GM19239 (cell line): ENCODE data around the gene SH3BGRL3.
"Not testable (repeated sequence)": the region's sequence is repeated elsewhere in the genome, so short reads cannot be mapped to it uniquely, and the experiment has no call there.

Source experiments
- DNase-seq: peaks from one replicate; pipeline ENCODE4 v3.0.0; 2011; ENCODE audit warnings: low spot score; ENCODE audit not compliant: insufficient read length
- FAIRE-seq: peaks from 2 replicates; lab custom pipeline; 2011; peaks lifted over from hg19 to GRCh38; lab: Jason Lieb, UNC

SH3BGRL3 gene

GRCh38 chr1:26307966-26308899 is 28.3 kb downstream of the SH3BGRL3 start:
- FAIRE-seq = not testable (repeated sequence)

GRCh38 chr1:26314501-26314900 is 34.6 kb downstream of the SH3BGRL3 start:
- DNase-seq (no peak), FAIRE-seq (peak; percentile 65)

More at GRCh38 chr1:26307966-26308899, 28.3 kb downstream of the SH3BGRL3 start:
- DNase-seq = not testable (repeated sequence)

DNA sequence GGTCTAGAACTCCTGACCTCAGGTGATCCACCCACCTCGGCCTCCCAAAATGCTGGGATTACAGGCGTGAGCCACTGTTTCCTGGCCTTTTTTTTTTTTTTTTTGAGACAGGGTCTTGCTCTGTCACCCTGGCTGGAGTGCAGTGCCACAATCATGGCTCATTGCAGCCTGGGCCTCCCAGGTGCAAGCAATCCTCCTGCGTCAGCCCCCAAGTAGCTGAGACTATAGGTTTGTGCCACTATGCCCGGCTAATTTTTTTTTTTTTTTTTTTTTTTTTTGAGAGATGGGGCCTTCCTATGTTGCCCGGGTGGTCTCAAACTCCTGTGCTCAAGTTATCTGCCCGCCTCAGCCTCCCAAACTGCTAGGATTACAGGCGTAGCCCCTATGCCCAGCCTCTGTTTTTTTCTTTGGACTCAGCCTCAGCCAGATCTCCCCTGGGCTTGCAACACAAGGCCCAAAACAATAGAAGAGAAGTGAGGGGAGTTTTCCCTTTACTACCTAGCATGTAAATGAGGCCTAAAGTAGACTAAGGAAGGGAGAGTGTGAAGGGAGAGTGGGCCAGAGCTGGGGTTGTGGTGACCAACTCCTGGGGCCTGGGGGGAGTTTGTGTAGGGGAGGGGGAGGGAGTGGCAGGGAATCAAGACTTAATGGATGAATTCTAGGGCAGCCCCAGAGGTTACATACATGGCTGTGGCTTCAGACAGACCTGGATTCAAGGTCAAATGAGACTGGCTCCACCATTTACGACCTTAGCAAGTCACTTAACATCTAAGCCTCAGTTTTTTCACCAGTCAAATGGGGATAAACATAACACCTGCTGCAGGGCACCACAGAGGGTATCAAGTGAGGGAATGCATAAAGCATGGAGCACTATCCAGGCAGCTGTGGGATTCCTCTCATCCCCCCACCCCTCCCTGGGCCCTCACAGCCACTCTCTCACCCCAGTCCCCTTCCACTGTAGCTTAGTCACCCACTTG is 36.3 kb downstream of the SH3BGRL3 start:
- DNase-seq (no peak), FAIRE-seq (peak; percentile 81)

DNA sequence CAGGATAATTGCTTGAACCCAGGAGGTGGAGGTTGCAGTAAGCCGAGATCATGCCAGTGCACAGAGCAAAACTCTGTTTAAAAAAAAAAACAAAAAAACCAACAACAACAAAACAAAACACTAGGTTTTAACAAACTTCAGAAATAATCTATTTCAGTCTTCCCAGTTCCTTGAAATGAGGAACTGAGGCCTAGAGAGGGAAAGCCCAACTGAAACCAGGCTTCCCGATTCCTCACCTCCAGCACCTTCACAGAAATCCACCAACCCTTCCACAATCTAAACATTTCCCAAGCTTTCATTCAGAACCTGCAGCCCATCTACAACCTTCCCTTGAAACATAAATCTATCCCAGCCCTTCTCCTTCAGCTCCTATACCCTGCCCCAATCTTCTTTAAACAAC is 37.3 kb downstream of the SH3BGRL3 start:
- FAIRE-seq = no peak
- DNase-seq = no peak

- peak; percentile 56 for DNase-seq
- peak; percentile 100 for FAIRE-seq
Measured at GRCh38 chr1:26317612-26318337, 37.9 kb downstream of the SH3BGRL3 start, which contains the start of gene CD52. Gene CD52 (plus strand): TSS chr1:26317958. CDS start chr1:26318018, 60 bp downstream.

- FAIRE-seq (peak; percentile 93), DNase-seq (no peak)
Measured at GRCh38 chr1:26318338-26319064, 38.6 kb downstream of the SH3BGRL3 start.

- peak; percentile 14 for FAIRE-seq
Measured at GRCh38 chr1:26320896-26321295, 41.0 kb downstream of the SH3BGRL3 start.

DNA sequence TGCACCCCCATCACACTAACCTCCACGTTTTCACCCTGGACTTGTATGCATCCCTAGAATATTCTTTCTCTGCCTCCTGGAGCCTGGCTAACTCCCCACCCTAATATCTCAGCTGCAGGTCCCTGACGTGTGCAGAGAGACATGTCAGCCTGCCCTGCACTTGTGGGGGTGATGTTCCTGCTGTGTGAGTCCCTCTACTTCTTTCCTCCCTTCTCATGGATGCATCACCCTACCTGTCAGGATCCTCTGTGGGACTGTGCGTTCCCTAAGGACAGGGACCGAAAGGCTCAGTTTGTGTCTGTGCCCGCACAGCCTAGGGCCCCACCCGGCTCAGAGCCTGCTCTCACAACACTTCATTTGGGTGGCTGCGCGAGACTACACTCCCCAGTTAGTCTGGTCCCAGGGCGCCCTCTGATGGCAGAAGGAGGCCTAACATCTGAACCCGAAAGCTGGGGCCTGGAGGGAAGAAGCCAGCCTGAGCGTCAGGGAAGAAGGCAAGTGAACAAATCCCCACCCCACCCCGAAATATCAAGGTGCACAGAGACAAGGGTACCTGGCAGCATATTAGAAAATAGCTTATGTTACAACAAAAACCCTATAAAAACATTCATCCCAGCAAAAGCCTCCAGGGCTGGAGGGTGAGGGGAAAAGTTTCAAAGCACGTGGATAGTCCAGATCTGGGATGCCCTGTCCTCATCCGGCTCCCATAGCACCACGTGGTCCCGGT is 41.6 kb downstream of the SH3BGRL3 start:
- FAIRE-seq (peak; percentile 96), DNase-seq (peak; percentile 91)

More at GRCh38 chr1:26320896-26321295, 41.0 kb downstream of the SH3BGRL3 start:
- DNase-seq = no peak

DNA sequence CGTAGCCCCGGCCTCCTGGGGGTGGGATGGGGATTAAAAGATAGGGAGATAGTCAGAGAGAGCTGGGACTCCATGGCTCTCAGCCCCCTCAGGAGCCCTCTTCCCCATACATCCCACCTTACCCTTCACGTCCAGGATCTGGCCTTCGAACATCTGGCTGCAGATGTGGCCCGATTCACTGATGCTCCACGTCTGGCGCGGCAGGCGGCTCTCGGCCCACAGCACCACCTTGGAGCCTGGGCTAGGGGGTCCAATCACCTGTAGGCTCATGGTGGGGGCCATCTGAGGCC is 42.1 kb downstream of the SH3BGRL3 start:
- no peak for DNase-seq
- FAIRE-seq = no peak

DNA sequence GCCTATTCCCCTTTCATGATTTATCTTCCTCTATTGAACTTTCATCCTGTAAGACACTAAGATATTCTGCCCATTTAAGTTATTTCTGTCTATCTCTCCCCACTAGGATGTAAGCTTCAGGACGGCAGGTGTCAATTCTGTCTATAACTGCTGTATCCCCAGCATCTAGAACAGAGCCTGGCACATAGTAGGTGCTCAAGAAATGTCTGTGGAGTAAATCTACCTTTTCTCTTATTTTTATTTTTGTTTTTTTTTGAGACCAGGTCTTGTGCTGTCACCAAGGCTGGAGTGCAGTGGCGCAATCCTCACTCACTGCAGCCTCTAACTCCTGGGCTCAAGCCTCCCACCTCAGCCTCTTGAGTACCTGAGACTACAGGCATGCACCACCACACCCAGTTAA is 43.5 kb downstream of the SH3BGRL3 start:
- DNase-seq (no peak), FAIRE-seq (no peak)

GRCh38 chr1:26324550-26324949 is 44.7 kb downstream of the SH3BGRL3 start:
- FAIRE-seq = no peak

GRCh38 chr1:26327956-26328362 is 48.1 kb downstream of the SH3BGRL3 start:
- no peak for FAIRE-seq
- no peak for DNase-seq

More at GRCh38 chr1:26324550-26324949, 44.7 kb downstream of the SH3BGRL3 start:
- DNase-seq = no peak

DNA sequence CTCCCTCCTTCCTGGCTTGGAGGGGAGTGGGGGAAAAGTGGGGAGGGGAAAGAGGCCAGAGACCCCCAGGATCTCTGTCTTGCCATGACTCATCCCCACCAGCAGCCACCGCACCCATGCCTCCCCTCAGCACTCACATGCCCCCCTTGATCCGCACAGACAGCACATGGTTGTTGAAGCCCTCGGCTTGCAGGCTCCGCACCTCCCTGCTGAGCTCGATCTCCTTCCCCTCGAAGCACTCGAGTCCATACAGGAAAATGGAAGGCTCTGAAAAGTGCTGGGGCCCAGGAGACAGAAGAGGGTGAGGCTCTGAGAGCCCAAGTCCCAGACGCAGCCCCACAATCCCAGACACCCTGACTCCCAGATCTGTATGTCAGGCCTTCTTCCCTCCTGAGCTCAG is 48.7 kb downstream of the SH3BGRL3 start:
- DNase-seq = no peak

DNA sequence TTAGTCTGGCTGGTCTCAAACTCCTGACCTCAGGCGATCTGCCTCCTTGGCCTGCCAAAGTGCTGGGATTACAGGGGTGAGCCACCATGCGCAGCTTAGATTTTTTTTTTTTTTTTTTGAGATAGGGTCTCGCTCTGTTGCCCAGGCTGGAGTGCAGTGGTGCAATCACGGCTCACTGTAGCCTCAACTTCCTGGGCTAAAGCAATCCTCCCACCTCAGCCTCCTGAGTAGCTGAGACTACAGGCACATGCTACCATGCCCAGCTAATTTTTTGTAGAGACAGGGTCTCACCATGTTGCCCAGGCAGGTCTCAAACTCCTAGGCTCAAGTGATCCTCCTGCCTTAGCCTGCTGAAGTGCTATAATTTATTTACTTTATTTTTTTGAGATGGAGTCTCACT is 49.5 kb downstream of the SH3BGRL3 start:
- not testable (repeated sequence) for DNase-seq, FAIRE-seq

More for the DNA sequence above, 48.7 kb downstream of the SH3BGRL3 start:
- no peak for FAIRE-seq

DNA sequence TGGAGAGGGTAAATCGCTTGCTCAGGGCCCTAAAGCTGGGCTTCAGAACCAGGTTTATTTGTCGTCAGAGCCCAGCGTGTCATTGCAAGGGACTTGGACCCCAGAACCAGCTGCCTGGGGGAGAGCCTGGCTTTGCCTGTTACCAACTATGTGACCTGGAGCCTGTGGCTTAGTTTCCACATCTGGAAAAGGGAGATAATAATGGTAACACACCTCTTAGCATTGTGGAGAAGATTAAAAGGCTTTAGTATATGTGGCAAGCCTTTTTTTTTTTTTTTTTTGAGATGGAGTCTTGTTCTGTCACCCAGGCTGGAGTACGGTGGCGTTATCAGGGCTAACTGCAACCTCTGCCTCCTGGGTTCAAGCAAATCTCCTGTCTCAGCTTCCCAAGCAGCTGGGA is 50.4 kb downstream of the SH3BGRL3 start:
- FAIRE-seq (no peak), DNase-seq (no peak)
